HFFc6 (cell line): Measurements from ENCODE around the gene SLC16A12. TPM values are rescaled to one million over a fixed set of nuclear protein-coding genes. Genes with fewer than 3 reads are reported as not detected.
"Not testable (repeated sequence)": the region's sequence is repeated elsewhere in the genome, so short reads cannot be mapped to it uniquely, and the experiment has no call there.

Source experiments
- DNase-seq: peaks from one replicate; pipeline ENCODE4 v3.0.0-alpha.2; 2018
- H3K27ac Mint-ChIP-seq: 2 replicates; pipeline ENCODE4 v1.8.0; 2020; ENCODE audit warnings: mild to moderate bottlenecking, mixed read lengths
- H3K27me3 Mint-ChIP-seq: 2 replicates; pipeline ENCODE4 v1.8.0; 2021; ENCODE audit warnings: mild to moderate bottlenecking, moderate library complexity, mixed read lengths; ENCODE audit not compliant: insufficient read depth
- H3K36me3 Mint-ChIP-seq: 2 replicates; pipeline ENCODE4 v1.8.0; 2021; ENCODE audit warnings: low read depth, mixed read lengths
- H3K4me1 Mint-ChIP-seq: 2 replicates; pipeline ENCODE4 v1.8.0; 2020; ENCODE audit warnings: low read depth, mixed read lengths
- H3K4me3 Mint-ChIP-seq: 2 replicates; pipeline ENCODE4 v1.8.0; 2020; ENCODE audit warnings: mild to moderate bottlenecking, moderate library complexity, mixed read lengths
- H3K9me3 Mint-ChIP-seq: 2 replicates; pipeline ENCODE4 v1.8.0; 2020; ENCODE audit warnings: mild to moderate bottlenecking, mixed read lengths
- total RNA-seq, 6 experiments: library from RNA; stranded (reverse); fragmentation: NEBNext Ultra II Directional; extraction: Animal tissue kit (Norgen Biotek cat#: 25700); gene quantifications; 2 replicates in 1 of 6; 3 replicates in 5 of 6; pipeline ENCODE4 v1.2.3, GENCODE V29; 2021
- TF ChIP-seq, protein P1 (sequence below): fragments of 200-600 bp; sonication (generic); IDR thresholded peaks from 2 replicates; pipeline ENCODE4 v1.5.0; 2021; ENCODE audit warnings: antibody characterized with exemption, mild to moderate bottlenecking

SLC16A12 gene
- total RNA-seq, 6 experiments from 2014 or later: not detected

DNA sequence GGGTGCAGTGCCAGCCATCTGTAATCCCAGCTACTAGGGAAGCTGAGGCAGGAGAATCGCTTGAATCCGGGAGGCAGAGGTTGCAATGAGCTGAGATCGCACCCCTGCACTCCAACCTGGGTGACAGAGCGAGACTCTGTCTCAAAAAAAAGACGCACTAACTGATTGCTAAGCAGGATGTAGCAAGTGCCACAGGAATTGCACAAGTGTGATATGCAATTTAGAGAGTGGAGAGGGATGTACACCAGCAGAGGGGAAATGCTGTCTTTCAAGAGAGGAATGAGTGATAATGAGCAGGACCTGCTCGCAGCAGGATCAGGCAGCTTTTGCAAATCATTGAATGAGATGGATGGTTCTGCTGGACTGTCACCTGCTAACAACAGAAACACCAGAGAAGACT is 13.3 kb upstream of the SLC16A12 start:
- Mint-ChIP-seq H3K4me3 (no peak overlapping the region), H3K36me3 (no peaks in the 10 kb centered on the region), H3K9me3 (peaks cover 9% of the 10 kb centered on the region; the same call in 1 of the 2 replicates), H3K27ac (no peak overlapping the region), H3K4me1 (peaks cover 21% of the 10 kb centered on the region), H3K27me3 (peaks cover 6% of the 10 kb centered on the region; the same call in 1 of the 2 replicates)
- no peak for DNase-seq
- TF ChIP-seq, protein P1, sequence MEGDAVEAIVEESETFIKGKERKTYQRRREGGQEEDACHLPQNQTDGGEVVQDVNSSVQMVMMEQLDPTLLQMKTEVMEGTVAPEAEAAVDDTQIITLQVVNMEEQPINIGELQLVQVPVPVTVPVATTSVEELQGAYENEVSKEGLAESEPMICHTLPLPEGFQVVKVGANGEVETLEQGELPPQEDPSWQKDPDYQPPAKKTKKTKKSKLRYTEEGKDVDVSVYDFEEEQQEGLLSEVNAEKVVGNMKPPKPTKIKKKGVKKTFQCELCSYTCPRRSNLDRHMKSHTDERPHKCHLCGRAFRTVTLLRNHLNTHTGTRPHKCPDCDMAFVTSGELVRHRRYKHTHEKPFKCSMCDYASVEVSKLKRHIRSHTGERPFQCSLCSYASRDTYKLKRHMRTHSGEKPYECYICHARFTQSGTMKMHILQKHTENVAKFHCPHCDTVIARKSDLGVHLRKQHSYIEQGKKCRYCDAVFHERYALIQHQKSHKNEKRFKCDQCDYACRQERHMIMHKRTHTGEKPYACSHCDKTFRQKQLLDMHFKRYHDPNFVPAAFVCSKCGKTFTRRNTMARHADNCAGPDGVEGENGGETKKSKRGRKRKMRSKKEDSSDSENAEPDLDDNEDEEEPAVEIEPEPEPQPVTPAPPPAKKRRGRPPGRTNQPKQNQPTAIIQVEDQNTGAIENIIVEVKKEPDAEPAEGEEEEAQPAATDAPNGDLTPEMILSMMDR: no peak

DNA sequence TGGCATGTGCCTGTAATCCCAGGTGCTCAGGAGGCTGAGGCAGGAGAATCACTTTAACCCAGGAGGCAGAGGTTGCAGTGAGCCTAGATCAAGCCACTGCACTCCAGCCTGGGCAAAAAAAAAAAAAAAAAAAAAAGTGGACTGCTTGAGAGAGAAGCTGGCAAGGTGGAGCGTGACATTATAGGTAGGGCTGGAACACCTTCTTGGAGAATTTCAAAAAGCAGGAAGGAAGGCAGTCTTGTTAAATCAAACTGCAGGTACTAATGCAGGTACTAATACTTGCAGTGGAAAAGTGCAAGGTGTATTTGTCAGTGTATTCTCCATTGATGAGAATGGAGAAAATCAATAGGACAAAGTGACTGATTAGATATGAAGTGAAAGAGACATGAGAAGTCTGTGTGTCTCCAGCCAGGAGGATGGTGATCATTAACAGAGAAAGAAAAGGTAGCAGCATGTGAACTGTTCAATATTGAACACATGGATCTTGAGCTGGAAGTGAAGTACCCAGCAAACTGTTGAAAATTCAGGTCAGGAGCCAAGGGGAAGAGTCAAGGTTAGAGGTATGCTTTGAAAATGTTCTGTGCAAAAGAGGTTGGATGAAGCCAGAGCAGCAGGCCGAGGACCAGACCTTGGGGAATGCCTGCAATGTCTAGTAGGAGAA is 12.6 kb upstream of the SLC16A12 start:
- TF ChIP-seq, protein P1: no peak
- H3K36me3 Mint-ChIP-seq: no peaks in the 10 kb centered on the region
- no peak overlapping the region for H3K4me3 Mint-ChIP-seq
- DNase-seq: no peak
- peaks cover 6% of the 10 kb centered on the region; the same call in 1 of the 2 replicates for H3K27me3 Mint-ChIP-seq
- H3K9me3 Mint-ChIP-seq: peaks cover 9% of the 10 kb centered on the region; the same call in 1 of the 2 replicates
- H3K27ac Mint-ChIP-seq: no peak overlapping the region
- H3K4me1 Mint-ChIP-seq: peaks cover 14% of the 10 kb centered on the region

DNA sequence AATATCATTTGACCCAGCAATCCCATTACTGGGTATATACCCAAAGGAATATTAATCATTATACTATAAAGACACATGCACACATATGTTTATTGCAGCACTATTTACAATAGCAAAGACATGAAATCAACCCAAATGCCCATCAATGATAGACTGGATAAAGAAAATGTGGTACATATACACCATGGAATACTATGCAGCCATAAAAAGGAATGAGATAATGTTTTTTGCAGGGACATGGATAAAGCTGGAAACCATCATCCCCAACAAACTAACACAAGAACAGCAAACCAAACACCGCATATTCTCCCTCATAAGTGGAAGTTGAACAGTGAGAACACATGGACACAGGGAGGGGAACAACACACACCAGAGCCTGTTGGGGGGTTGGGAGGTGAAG is 11.3 kb upstream of the SLC16A12 start:
- not testable (repeated sequence) for H3K27ac Mint-ChIP-seq, H3K36me3 Mint-ChIP-seq, H3K9me3 Mint-ChIP-seq, DNase-seq, H3K27me3 Mint-ChIP-seq, H3K4me1 Mint-ChIP-seq, H3K4me3 Mint-ChIP-seq

DNA sequence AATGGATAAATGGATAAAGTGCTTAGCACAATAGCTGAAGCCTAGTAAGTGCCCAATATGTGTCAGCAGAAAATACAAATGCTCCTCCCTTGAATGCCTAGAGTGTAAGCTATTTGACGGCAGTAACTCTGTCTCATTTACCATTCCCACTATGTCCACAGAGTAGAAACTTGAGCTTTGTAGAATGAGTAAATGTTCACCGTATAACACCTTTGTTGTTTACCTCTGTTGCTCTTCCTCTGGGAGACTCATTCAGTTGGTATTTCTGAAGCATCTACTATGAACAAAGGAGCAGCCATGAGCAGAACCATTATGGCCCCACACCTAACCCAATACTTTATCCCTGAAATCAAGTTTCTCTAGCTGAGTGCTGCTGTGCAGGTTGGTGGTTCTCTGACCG is 8.4 kb upstream of the SLC16A12 start:
- H3K27ac Mint-ChIP-seq: no peak overlapping the region
- DNase-seq: no peak
- no peaks in the 10 kb centered on the region for H3K36me3 Mint-ChIP-seq
- peaks cover 9% of the 10 kb centered on the region; the same call in 1 of the 2 replicates for H3K9me3 Mint-ChIP-seq
- H3K4me1 Mint-ChIP-seq: peaks cover 7% of the 10 kb centered on the region
- H3K4me3 Mint-ChIP-seq: no peak overlapping the region
- H3K27me3 Mint-ChIP-seq: peaks cover 12% of the 10 kb centered on the region
- TF ChIP-seq, protein P1: no peak

DNA sequence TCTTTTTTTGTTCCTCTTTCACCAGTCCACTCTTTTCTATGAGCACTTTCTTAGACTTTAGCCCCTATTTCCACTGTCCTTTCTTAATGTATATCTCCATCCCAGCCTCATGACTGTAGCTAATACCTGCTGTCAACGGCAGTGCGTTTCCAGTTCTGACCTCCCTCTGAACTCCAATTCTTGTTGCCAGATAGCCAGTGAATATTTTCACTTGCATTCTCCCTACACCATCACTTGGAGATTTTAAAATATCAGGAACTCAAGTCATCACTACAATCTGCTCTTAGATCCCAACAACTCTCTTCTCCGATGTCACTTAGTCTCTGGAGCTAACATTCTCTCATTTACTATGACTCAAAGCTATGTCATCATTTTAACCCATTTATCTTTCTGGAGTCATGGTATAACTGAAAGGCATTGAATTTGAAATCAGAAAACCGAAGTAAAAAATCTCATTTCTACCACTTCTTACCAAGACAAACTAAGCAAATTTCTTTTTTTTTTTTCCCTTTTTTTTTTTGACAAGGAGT is 5.1 kb upstream of the SLC16A12 start:
- peaks cover 2% of the 10 kb centered on the region; the same call in 1 of the 2 replicates for H3K9me3 Mint-ChIP-seq
- TF ChIP-seq, protein P1: no peak
- H3K27ac Mint-ChIP-seq: no peak overlapping the region
- DNase-seq: peak; percentile 20
- no peaks in the 10 kb centered on the region for H3K36me3 Mint-ChIP-seq
- H3K4me3 Mint-ChIP-seq: no peak overlapping the region
- peaks cover 7% of the 10 kb centered on the region for H3K4me1 Mint-ChIP-seq
- peaks cover 23% of the 10 kb centered on the region for H3K27me3 Mint-ChIP-seq

DNA sequence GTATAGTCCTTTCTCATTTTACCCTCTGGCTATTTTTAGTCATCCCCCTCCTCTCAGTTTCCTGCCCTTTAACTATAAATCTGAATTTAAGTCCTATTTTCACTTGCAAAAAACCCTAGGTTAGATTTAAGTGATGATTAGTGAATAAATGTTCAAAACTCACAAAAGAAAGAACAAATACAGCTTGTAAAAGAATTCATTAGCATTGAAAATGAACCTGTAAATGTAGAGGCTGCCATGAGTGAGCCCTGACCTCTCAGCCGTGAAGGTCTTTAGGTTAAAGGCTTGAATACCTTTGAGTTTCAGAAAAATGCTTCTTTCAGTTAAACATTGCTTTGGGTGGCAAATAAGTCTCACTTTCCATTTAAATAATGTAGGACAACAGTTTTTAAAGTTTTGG is 2.0 kb upstream of the SLC16A12 start:
- Mint-ChIP-seq H3K27ac (no peak overlapping the region), H3K4me3 (no peak overlapping the region), H3K27me3 (peaks cover 36% of the 10 kb centered on the region), H3K9me3 (no peaks in the 10 kb centered on the region), H3K36me3 (peaks cover 4% of the 10 kb centered on the region), H3K4me1 (peaks cover 13% of the 10 kb centered on the region)
- DNase-seq: no peak
- TF ChIP-seq, protein P1: no peak
